Activated naive CD8-positive, alpha-beta T cell (primary cell): Measurements from ENCODE around the gene CDC42SE2.
A peak's percentile ranks its signal among the peaks of the same experiment; 100 is the strongest.
"Not testable (repeated sequence)": the region's sequence is repeated elsewhere in the genome, so short reads cannot be mapped to it uniquely, and the experiment has no call there.

Experiments
- H3K27ac Mint-ChIP-seq: one replicate; pipeline ENCODE4 v1.8.0; 2021; ENCODE audit warnings: mixed read lengths
- H3K27me3 Mint-ChIP-seq: one replicate; pipeline ENCODE4 v1.8.0; 2021; ENCODE audit warnings: mixed read lengths
- H3K36me3 Mint-ChIP-seq: one replicate; pipeline ENCODE4 v1.8.0; 2021; ENCODE audit warnings: mixed read lengths
- H3K4me1 Mint-ChIP-seq: one replicate; pipeline ENCODE4 v1.8.0; 2021; ENCODE audit warnings: low read depth, mixed read lengths
- H3K4me3 Mint-ChIP-seq: one replicate; pipeline ENCODE4 v1.8.0; 2021; ENCODE audit warnings: mild to moderate bottlenecking, mixed read lengths
- H3K9me3 Mint-ChIP-seq: one replicate; pipeline ENCODE4 v1.8.0; 2021; ENCODE audit warnings: low read depth, mixed read lengths

Gene CDC42SE2

DNA sequence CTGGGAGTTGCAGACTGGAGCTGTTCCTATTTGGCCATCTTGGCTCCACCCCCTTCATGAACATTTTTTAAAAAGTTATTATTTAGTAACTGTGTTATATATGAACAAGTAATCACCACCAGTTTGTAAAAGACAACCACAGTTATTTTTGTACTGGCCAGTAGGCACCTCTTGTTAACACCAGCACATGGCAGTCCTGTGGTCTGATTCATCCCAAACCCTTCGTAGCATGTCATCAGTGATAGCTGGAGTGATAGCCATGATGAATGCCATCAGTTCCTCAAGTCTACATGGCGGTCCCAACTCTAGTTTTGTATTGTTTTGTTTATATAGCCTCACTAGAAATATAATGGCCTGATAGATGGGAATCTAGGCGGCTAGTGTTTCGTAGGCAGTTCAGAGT, 74.2 kb downstream of the CDC42SE2 start:
- Mint-ChIP-seq H3K9me3 (no peaks in the 10 kb centered on the region), H3K27me3 (no peaks in the 10 kb centered on the region), H3K4me1 (peaks cover 84% of the 10 kb centered on the region), H3K4me3 (peak overlapping the region; percentile 13), H3K27ac (peak overlapping the region; percentile 76), H3K36me3 (peaks cover 37% of the 10 kb centered on the region)

DNA sequence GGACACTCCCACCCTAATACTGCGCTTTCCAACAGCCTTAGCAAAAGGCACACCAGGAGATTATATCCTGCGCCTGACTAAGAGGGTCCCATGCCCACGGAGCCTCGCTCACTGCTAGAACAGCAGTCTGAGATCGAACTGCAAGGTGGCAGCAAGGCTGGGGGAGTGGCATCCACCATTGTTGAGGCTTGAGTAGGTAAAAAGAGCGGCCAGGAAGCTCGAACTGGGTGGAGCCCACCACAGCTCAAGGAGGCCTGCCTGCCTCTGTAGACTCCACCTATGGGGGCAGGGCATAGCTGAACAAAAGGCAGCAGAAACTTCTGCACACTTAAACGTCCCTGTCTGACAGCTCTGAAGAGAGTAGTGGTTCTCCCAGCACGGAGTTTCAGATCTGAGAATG, 80.4 kb downstream of the CDC42SE2 start:
- not testable (repeated sequence) for H3K4me3 Mint-ChIP-seq, H3K27me3 Mint-ChIP-seq, H3K9me3 Mint-ChIP-seq
- Mint-ChIP-seq H3K4me1 (peaks cover 81% of the 10 kb centered on the region), H3K27ac (peak overlapping the region; percentile 82), H3K36me3 (peaks cover 48% of the 10 kb centered on the region)

DNA sequence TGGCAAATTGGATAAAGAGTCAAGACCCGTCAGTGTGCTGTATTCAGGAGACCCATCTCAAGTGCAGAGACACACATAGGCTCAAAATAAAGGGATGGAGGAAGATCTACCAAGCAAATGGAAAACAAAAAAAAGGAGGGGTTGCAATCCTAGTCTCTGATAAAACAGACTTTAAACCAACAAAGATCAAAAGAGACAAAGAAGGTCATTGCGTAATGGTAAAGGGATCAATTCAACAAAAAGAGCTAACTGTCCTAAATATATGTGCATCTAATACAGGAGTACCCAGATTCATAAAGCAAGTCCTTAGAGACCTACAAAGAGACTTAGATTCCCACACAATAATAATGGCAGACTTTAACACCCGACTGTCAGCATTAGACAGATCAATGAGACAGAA, 82.4 kb downstream of the CDC42SE2 start:
- H3K4me3 Mint-ChIP-seq, H3K9me3 Mint-ChIP-seq, H3K27me3 Mint-ChIP-seq: not testable (repeated sequence)
- Mint-ChIP-seq H3K27ac (peak overlapping the region; percentile 87), H3K36me3 (peaks cover 43% of the 10 kb centered on the region), H3K4me1 (peaks cover 67% of the 10 kb centered on the region)

- no peak overlapping the region for H3K4me3 Mint-ChIP-seq
- no peaks in the 10 kb centered on the region for H3K27me3 Mint-ChIP-seq
- H3K4me1 Mint-ChIP-seq, result peaks cover 59% of the 10 kb centered on the region
Measured at GRCh38 chr5:131353991-131354390, 90.1 kb downstream of the CDC42SE2 start.

DNA sequence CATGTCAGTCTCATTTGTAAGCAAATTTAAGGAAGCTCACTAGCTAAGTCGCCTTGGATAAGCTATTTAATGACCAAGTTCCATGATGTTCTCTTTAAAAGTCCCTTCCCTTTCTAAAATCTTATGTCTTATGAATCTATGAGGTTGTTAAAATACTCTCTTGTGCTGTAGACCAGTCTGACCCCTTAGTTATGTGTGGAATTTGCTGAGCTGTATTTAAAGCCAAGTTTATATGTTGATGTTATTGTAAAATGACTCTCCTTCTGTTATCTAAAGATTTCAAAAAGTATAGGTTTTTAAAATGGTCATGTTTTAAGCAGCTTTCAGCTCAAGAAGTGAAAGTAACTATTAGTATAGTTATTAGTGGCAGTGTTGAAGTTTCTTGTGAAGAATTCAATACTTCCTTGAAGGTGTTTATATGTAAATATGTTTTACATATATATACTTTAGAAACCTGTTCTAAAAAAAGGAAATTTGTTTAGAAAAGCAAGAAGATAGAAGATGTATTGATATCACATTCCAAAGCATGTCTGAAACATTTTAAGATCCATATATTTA, 92.2 kb downstream of the CDC42SE2 start:
- H3K4me1 Mint-ChIP-seq, result peaks cover 68% of the 10 kb centered on the region
- H3K9me3 Mint-ChIP-seq, result no peaks in the 10 kb centered on the region
- H3K27ac Mint-ChIP-seq, result peak overlapping the region; percentile 92
- H3K4me3 Mint-ChIP-seq, result peak overlapping the region; percentile 30
- peaks cover 8% of the 10 kb centered on the region for H3K36me3 Mint-ChIP-seq
- H3K27me3 Mint-ChIP-seq, result no peaks in the 10 kb centered on the region

More at GRCh38 chr5:131353991-131354390, 90.1 kb downstream of the CDC42SE2 start:
- Mint-ChIP-seq H3K9me3 (no peaks in the 10 kb centered on the region), H3K27ac (no peak overlapping the region), H3K36me3 (peaks cover 2% of the 10 kb centered on the region)

DNA sequence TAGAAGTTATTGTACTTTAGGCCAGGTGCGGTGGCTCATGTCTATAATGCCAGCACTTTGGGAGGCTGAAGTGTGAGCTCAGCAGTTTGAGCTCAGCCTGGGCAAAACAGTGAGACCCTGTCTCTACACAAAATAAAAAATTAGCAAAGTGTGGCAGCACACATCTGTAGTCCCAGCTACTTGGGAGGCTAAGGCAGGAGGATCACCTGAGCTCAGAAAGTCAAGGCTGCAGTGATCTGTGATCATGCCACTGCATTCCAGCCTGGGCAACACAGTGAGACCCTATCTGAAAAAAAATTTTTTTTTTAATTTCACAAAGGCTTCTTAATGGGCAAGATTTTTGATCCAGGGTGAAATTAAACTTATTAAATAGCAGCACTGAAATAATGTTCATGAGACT, 92.8 kb downstream of the CDC42SE2 start:
- Mint-ChIP-seq H3K27ac (peak overlapping the region; percentile 92), H3K9me3 (no peaks in the 10 kb centered on the region), H3K4me1 (peaks cover 71% of the 10 kb centered on the region), H3K27me3 (no peaks in the 10 kb centered on the region), H3K4me3 (no peak overlapping the region), H3K36me3 (peaks cover 10% of the 10 kb centered on the region)

DNA sequence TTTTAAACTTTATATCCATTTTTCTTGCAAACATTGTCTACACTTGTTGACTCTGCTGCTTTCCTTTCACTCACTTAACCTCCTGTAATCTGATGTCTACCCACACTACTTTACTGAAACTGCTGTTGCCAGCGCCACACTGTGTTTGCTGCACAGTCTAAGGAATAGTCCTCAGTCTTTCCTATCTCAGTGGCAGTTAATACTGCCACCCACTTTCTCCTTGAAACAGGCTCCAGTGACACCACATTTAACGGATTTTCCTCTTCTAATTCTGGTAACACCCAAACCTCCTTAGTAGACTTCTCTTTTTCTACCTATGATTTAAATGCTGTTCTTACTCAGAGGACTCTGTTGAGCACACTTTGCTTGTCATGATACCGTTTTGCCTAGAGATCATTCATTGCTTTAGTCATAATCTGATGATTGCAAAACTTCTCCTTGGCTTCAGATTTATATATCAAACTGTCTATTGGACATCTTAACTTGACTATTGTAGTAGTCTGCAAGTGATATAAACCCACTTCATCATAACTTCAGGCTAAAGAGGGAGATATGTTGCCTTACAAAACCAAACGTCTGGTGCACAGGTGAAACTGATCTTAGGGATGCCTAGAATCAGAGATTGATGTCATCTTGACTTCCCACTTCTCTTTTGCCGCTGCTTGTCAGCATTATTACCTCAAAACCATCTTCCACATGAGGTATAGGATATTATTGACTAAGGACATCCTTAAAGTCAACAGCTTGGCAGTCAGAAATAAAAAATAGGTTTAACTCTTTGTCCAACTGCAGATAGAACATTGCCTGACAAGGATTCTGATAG, 94.1 kb downstream of the CDC42SE2 start:
- peaks cover 13% of the 10 kb centered on the region for H3K36me3 Mint-ChIP-seq
- peak overlapping the region; percentile 59 for H3K4me3 Mint-ChIP-seq
- H3K27me3 Mint-ChIP-seq, result no peaks in the 10 kb centered on the region
- H3K27ac Mint-ChIP-seq, result peak overlapping the region; percentile 92
- H3K9me3 Mint-ChIP-seq, result no peaks in the 10 kb centered on the region
- H3K4me1 Mint-ChIP-seq, result peaks cover 76% of the 10 kb centered on the region

DNA sequence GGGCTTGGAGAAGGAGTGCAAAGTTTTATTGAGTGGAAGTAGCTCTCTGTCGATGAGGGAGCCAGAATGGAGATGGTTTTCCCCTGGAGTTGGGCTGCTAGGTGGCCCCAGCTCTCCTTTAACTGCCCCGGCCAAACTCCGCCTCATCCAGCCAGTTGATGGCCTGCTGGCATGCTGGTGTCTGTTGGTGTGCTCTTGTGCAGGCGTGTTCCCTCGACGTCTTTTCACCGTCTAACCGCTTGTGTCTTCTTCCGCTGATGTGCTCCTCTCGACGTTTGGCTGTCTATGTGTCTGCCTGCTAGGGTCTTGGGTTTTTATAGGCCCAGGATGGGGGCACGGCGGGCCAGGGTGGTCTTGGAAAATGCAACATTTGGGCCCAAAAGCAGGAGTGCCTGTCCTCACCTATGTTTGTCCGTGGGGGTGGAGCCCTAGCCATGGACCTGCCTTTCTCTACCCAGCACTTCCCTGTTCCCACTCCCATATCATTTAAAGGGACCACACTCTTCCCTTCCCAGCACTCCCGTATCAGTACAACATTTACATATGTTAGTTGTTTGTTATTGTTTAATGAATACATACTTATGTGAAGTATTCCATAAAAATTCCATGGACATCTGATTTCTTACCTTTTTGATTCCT, 97.9 kb downstream of the CDC42SE2 start:
- H3K36me3 Mint-ChIP-seq, result peaks cover 21% of the 10 kb centered on the region
- H3K9me3 Mint-ChIP-seq, result no peaks in the 10 kb centered on the region
- H3K27ac Mint-ChIP-seq, result peak overlapping the region; percentile 92
- peaks cover 84% of the 10 kb centered on the region for H3K4me1 Mint-ChIP-seq
- no peak overlapping the region for H3K4me3 Mint-ChIP-seq
- H3K27me3 Mint-ChIP-seq, result no peaks in the 10 kb centered on the region

DNA sequence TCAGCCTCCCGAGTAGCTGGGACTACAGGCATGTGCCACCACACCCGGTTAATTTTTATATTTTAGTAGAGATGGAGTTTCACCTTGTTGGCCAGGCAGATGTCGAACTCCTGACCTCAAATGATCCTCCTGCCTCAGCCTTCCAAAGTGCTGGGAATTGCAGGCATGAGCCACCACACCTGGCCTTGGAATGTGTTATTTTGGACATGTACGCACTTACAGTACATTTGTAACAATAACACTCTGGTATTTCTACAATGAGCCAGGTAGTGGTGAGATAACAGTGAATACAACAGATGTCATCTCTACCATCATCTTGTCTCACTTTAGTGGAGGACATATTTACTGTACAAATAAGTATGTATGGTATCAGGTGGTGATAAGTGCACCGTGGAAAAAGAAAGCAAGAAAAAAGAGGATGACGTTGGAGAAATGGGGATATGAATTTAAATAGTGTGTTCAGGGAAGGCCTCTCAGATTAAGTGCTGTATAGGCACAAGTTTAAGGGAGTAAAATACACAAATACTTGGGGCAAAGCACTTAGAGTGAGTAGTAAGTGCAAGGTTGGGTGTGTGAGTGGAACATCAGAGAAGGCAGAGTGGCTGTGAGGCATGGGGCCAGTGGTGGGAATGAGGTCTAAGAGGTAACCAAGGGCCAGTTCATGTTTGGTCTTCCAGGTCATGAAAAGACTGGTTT, 100.1 kb downstream of the CDC42SE2 start:
- H3K36me3 Mint-ChIP-seq, result peaks cover 30% of the 10 kb centered on the region
- peak overlapping the region; percentile 38 for H3K4me3 Mint-ChIP-seq
- H3K4me1 Mint-ChIP-seq, result peaks cover 81% of the 10 kb centered on the region
- no peaks in the 10 kb centered on the region for H3K27me3 Mint-ChIP-seq
- peak overlapping the region; percentile 96 for H3K27ac Mint-ChIP-seq
- H3K9me3 Mint-ChIP-seq, result peaks cover 3% of the 10 kb centered on the region

- peaks cover 3% of the 10 kb centered on the region for H3K9me3 Mint-ChIP-seq
- H3K27ac Mint-ChIP-seq, result peak overlapping the region; percentile 96
- H3K27me3 Mint-ChIP-seq, result no peaks in the 10 kb centered on the region
- H3K4me3 Mint-ChIP-seq, result peak overlapping the region; percentile 38
- H3K4me1 Mint-ChIP-seq, result peaks cover 81% of the 10 kb centered on the region
- peaks cover 30% of the 10 kb centered on the region for H3K36me3 Mint-ChIP-seq
Measured at GRCh38 chr5:131364507-131365050, 100.7 kb downstream of the CDC42SE2 start.

DNA sequence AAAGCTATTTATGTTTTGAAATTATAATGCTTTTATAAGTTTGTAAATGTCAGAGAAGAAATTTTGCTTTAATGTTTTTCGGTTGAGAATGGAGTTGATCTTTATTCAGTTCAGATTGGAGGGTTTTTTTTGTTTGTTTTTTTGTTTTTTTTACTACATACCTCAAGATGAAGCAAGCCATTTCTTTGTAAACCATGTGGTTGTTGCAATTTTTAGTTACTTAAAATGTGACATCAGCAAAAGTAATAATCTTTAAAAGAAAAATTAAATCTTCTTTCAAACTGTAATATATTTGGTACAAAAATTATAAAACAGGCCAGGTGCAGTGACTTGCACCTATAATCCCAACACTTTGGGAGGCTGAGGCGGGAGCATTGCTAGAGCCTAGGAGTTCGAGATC, 102.6 kb downstream of the CDC42SE2 start:
- H3K9me3 Mint-ChIP-seq, result peaks cover 3% of the 10 kb centered on the region
- H3K27ac Mint-ChIP-seq, result peak overlapping the region; percentile 96
- peaks cover 85% of the 10 kb centered on the region for H3K4me1 Mint-ChIP-seq
- H3K27me3 Mint-ChIP-seq, result no peaks in the 10 kb centered on the region
- peaks cover 27% of the 10 kb centered on the region for H3K36me3 Mint-ChIP-seq
- H3K4me3 Mint-ChIP-seq, result no peak overlapping the region

GRCh38 chr5:131367219-131367860, 103.5 kb downstream of the CDC42SE2 start:
- Mint-ChIP-seq H3K27me3 (no peaks in the 10 kb centered on the region), H3K36me3 (peaks cover 27% of the 10 kb centered on the region), H3K4me1 (peaks cover 85% of the 10 kb centered on the region), H3K9me3 (peaks cover 7% of the 10 kb centered on the region), H3K4me3 (peak overlapping the region; percentile 44), H3K27ac (peak overlapping the region; percentile 79)

DNA sequence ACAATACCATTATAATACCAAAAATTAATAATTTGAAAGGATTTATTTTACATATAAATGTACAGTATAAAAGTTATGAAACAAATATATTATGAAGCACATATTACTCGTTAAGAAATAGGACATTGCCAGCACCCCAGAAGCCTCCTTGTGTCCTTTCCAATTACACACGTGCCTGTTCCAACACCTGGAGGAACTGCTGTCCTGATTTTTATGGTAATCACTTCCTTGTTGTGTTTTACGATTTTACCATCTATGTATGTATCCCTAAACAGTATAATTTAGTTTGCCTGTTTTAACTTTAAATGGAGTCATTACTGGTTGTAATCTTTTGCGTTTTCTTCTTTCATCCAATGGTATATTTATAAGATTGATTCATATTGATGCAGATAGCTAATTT, 105.0 kb downstream of the CDC42SE2 start:
- Mint-ChIP-seq H3K36me3 (peaks cover 31% of the 10 kb centered on the region), H3K27me3 (no peaks in the 10 kb centered on the region), H3K27ac (peak overlapping the region; percentile 92), H3K9me3 (peaks cover 7% of the 10 kb centered on the region), H3K4me3 (peak overlapping the region; percentile 46), H3K4me1 (peaks cover 89% of the 10 kb centered on the region)

- H3K27me3 Mint-ChIP-seq, result no peaks in the 10 kb centered on the region
- H3K9me3 Mint-ChIP-seq, result peaks cover 7% of the 10 kb centered on the region
- H3K36me3 Mint-ChIP-seq, result peaks cover 27% of the 10 kb centered on the region
- H3K4me3 Mint-ChIP-seq, result peak overlapping the region; percentile 4
- H3K4me1 Mint-ChIP-seq, result peaks cover 86% of the 10 kb centered on the region
- H3K27ac Mint-ChIP-seq, result peak overlapping the region; percentile 92
Measured at GRCh38 chr5:131369558-131369957, 105.7 kb downstream of the CDC42SE2 start.
